RWPE2 (cell line): ENCODE results near the gene NCAM2.

Experiments
- ATAC-seq: fragments of 200-7000 bp; cut with Tn5 transposase; 3 replicates; pipeline ENCODE4 v1.9.1; 2021; ENCODE audit warnings: low read depth
- DNase-seq: peaks from one replicate; pipeline ENCODE4 v3.0.0-alpha.2; 2020; ENCODE audit warnings: low spot score
- H3K27ac ChIP-seq: fragments of 450-650 bp; 2 replicates; pipeline ENCODE4 v1.5.1; 2017; ENCODE audit warnings: mild to moderate bottlenecking; ENCODE audit not compliant: poor library complexity, severe bottlenecking
- H3K27me3 ChIP-seq: fragments of 250-450 bp; sonication (Bioruptor Pico); 2 replicates; pipeline ENCODE4 v1.5.1; 2021; ENCODE audit warnings: mild to moderate bottlenecking, moderate library complexity; ENCODE audit not compliant: insufficient read depth, poor library complexity, severe bottlenecking
- H3K36me3 ChIP-seq: fragments of 250-450 bp; sonication (Bioruptor Pico); 2 replicates; pipeline ENCODE4 v1.5.1; 2020; ENCODE audit warnings: low read depth, mild to moderate bottlenecking, moderate library complexity
- H3K4me1 ChIP-seq: fragments of 250-450 bp; sonication (Bioruptor Pico); 2 replicates; pipeline ENCODE4 v1.5.1; 2021; ENCODE audit warnings: mild to moderate bottlenecking, moderate library complexity; ENCODE audit not compliant: insufficient read depth, poor library complexity, severe bottlenecking
- H3K4me3 ChIP-seq: fragments of 250-450 bp; sonication (Bioruptor Pico); 2 replicates; pipeline ENCODE4 v1.5.1; 2021; ENCODE audit warnings: mild to moderate bottlenecking, moderate library complexity; ENCODE audit not compliant: severe bottlenecking
- H3K9me3 ChIP-seq: fragments of 250-450 bp; sonication (Bioruptor Pico); 2 replicates; pipeline ENCODE4 v1.5.1; 2021; ENCODE audit warnings: mild to moderate bottlenecking, moderate library complexity; ENCODE audit not compliant: severe bottlenecking
- CTCF ChIP-seq: fragments of 450-650 bp; IDR thresholded peaks from one replicate; pipeline ENCODE4 v1.5.1; 2017; ENCODE audit warnings: mild to moderate bottlenecking, moderate library complexity; ENCODE audit not compliant: poor library complexity, severe bottlenecking

The NCAM2 gene

DNA sequence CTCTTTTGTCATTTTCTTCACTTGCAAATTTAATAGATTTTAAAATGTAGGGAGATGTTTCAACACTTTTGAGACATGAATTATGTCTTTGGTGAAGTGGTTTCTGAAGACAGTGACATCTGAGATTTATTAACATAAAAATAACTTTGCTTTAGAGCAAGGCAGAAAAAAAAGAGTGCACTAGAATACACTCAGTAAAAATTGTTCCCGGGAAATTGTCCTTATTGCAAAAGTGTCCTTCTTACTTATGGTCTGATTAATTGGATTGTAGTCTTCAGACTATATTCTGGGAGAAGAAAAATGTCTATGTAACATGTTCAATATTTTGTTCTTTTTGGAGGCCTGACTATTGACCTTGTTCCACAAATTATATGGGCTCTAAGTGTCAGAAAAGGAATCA, 468.5 kb downstream of the NCAM2 start:
- H3K27me3 ChIP-seq: peaks cover 10% of the 10 kb centered on the region
- DNase-seq (no peak), ATAC-seq (no peak)
- H3K36me3 ChIP-seq: no peaks in the 10 kb centered on the region
- no peaks in the 10 kb centered on the region for H3K9me3 ChIP-seq
- no peak overlapping the region for H3K4me3 ChIP-seq
- H3K27ac ChIP-seq: no peak overlapping the region
- TF ChIP-seq CTCF: no peak
- H3K4me1 ChIP-seq: no peaks in the 10 kb centered on the region

- H3K4me1 ChIP-seq: no peaks in the 10 kb centered on the region
- H3K36me3 ChIP-seq: no peaks in the 10 kb centered on the region
- peaks cover 10% of the 10 kb centered on the region for H3K27me3 ChIP-seq
- no peak overlapping the region for H3K27ac ChIP-seq
- no peak overlapping the region for H3K4me3 ChIP-seq
- ATAC-seq: no peak
- no peaks in the 10 kb centered on the region for H3K9me3 ChIP-seq
- no peak for TF ChIP-seq CTCF
- DNase-seq: no peak
Observed at GRCh38 chr21:21468003-21468402, 469.8 kb downstream of the NCAM2 start.

- Histone ChIP-seq H3K36me3 (no peaks in the 10 kb centered on the region), H3K27ac (no peak overlapping the region), H3K9me3 (no peaks in the 10 kb centered on the region)
Observed at GRCh38 chr21:21481239-21481638, 483.0 kb downstream of the NCAM2 start.

GRCh38 chr21:21508859-21509258, 510.6 kb downstream of the NCAM2 start:
- DNase-seq (no peak), ATAC-seq (no peak)
- H3K27me3 ChIP-seq: peaks cover 5% of the 10 kb centered on the region
- no peaks in the 10 kb centered on the region for H3K4me1 ChIP-seq
- TF ChIP-seq CTCF: no peak
- no peaks in the 10 kb centered on the region for H3K36me3 ChIP-seq
- no peak overlapping the region for H3K27ac ChIP-seq
- no peak overlapping the region for H3K4me3 ChIP-seq
- no peaks in the 10 kb centered on the region for H3K9me3 ChIP-seq

More at GRCh38 chr21:21481239-21481638, 483.0 kb downstream of the NCAM2 start:
- H3K4me3 ChIP-seq: no peak overlapping the region
- H3K4me1 ChIP-seq: no peaks in the 10 kb centered on the region
- peaks cover 10% of the 10 kb centered on the region for H3K27me3 ChIP-seq
- ATAC-seq (no peak), DNase-seq (no peak)
- no peak for TF ChIP-seq CTCF

GRCh38 chr21:21530680-21531079, 532.5 kb downstream of the NCAM2 start:
- ATAC-seq (no peak), DNase-seq (no peak)
- no peak overlapping the region for H3K4me3 ChIP-seq
- H3K27ac ChIP-seq: no peak overlapping the region
- H3K4me1 ChIP-seq: no peaks in the 10 kb centered on the region
- no peak for TF ChIP-seq CTCF
- H3K9me3 ChIP-seq: no peaks in the 10 kb centered on the region
- peaks cover 6% of the 10 kb centered on the region for H3K27me3 ChIP-seq
- no peaks in the 10 kb centered on the region for H3K36me3 ChIP-seq
